Measurements from ENCODE around the gene SEC24C.
A peak's percentile ranks its signal among the peaks of the same experiment; 100 is the strongest.
"Not testable (repeated sequence)": the region's sequence is repeated elsewhere in the genome, so short reads cannot be mapped to it uniquely, and the experiment has no call there.

Gene SEC24C

DNA sequence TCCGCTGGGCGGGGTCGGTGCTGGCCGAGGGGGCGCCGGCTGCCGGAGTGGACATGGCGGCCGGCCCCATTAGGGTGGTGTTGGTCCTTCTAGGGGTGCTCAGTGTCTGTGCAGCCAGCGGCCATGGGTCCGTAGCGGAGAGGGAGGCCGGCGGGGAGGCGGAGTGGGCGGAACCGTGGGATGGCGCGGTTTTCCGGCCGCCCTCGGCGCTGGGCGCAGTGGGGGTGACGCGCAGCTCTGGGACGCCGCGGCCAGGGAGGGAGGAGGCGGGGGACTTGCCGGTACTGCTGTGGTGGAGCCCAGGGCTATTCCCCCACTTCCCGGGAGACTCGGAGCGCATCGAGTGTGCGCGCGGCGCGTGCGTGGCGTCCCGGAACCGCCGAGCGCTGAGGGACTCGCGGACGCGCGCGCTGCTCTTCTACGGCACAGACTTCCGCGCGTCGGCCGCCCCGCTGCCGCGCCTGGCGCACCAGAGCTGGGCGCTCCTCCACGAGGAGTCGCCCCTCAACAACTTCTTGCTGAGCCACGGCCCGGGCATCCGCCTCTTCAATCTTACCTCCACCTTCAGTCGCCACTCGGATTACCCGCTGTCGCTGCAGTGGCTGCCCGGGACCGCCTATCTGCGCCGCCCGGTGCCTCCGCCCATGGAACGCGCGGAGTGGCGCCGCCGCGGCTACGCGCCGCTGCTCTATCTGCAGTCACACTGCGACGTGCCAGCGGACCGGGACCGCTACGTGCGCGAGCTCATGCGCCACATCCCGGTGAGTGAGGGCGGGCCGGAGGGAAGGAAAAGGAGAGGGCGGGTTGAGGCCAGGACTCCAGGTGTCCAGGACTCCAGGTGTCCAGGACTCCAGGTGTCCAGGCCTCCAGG, 28.3 kb downstream of the SEC24C start:
- peak; percentile 90 for DNase-seq

DNA sequence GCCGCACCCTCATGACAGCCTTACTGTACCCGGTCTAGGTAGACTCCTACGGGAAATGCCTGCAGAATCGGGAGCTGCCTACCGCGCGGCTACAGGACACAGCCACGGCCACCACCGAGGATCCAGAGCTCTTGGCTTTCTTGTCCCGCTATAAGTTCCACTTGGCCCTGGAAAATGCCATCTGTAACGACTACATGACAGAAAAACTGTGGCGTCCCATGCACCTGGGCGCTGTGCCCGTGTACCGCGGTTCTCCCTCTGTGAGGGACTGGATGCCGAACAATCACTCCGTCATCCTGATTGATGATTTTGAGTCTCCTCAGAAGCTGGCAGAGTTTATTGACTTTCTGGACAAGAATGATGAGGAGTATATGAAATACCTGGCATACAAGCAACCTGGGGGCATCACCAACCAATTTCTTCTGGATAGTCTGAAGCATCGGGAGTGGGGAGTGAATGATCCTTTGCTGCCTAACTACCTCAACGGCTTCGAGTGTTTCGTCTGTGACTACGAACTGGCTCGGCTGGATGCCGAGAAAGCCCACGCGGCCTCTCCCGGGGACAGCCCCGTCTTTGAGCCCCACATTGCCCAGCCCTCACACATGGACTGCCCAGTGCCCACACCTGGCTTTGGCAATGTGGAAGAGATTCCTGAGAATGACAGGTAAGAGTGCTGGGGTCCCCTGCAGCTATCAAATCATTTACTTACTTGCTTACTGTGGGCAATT, 29.1 kb downstream of the SEC24C start:
- DNase-seq, result no peak

DNA sequence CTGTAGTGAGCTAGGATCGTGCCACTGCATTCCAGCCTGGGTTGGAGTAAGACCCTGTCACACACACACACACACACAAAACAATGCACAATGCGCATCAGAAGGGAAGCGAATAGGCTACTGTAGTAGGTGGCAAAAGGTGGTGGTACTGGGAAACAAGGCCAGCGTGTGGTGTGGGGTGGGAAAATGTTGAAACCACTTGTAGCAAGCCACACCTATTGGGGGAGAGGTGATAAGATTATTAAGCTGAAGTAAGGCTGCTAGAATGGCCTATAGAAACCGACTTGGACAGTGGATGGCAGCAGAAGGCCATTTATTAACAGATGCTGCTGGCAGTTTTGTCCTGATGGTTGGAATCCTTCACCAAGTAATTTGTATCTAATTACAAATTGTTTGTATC, 30.5 kb downstream of the SEC24C start:
- peak; percentile 21 for DNase-seq

DNA sequence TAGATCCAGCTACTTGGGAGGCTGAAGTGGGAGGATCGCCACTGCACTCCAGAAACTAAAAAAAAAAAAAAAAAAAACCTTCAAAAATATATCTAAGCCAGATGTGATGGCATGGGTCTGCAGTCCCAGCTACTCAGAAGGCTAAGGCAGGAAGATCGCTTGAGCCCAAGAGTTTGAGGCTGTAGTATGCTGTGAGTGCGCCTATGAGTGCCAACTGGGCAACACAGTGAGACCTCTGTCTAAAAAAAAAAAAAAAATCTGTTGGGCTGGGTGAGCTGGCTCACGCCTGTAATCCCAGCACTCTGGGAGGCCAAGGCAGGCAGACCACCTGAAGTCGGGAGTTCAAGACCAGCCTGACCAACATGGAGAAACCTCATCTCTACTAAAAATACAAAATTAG, 34.8 kb downstream of the SEC24C start:
- DNase-seq, result no peak

DNA sequence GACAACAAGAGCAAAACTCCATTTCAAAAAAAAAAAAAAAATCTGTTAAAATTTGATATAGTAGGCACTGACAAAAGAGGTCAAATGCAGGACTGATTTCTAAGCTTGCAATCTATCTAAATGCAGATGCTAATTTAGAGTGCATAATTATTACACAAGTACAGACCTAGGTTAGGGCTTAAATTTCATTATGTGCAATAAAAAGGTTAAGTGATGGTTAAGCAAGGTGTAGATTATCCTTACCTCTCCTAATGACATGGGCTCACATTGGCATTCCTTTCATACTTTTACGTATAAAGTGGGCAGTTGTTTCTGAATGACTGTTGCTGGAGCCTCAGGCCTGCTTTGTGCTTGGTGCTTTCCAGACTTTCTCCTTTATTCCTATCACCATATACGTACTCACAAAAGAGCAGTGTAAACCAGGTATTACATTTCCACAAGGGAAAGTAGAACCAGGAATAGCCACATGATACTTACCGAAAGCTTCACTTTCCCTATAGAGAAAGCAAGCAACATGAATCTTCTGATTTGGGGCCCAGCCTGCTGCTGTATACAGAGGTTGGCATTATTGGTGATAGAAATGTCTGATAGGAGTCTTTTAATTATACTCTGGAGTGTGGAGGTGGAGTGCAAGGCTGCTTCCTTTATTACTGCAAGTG, 35.5 kb downstream of the SEC24C start:
- DNase-seq, result no peak

DNA sequence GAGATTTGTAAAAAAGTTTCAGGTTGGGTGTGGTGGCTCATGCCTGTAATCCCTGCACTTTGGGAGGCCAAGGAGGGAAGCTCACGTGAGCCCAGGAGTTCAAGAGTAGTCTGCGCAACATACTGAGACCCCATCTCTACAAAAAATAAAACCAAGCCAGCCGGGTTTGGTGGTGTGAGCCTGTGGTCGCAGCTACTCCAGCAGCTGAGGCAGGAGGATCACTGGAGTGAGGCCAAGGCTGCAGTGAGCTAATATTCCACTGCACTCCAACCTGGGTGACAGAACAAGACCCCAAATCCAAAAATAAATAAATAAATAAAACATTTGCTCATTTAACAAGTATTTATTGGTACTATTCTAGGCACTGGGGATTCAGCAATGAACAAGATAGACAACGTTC, 36.1 kb downstream of the SEC24C start:
- no peak for DNase-seq

DNA sequence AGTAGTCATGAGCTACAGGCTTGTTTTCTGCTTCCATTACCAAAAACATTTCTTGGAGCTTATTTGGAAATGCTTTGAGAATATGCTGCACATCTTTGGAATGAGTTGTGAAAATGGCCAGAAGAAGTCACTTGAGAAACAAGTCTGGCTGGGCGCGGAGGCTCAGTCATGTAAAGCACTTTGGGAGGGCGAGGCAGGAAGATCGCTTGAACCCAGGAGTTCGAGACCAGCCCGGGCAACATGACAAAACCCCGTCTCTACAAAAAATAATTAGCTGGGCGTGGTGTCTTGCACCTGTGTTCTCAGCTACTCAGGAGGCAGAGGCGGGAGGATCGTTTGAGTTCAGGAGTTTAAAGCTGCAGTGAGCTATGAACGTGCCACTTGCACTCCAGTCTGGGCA, 36.8 kb downstream of the SEC24C start:
- DNase-seq, result no peak

DNA sequence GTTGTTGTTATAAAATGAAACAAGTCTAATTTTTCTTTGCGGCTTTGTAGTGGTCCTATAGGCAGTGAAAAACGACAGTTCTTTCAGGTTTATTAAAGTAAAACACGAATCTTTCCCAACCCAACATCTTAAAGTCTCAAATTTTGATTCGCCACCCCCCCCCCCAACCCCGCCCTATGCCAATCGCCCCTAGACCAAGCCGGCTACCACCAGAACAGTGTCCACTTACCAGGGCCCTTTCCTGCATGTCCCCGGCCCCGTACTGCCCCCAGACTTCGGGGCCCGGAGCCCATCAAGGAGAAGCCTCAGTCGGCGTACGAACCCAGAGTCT, 37.3 kb downstream of the SEC24C start:
- no peak for DNase-seq

DNA sequence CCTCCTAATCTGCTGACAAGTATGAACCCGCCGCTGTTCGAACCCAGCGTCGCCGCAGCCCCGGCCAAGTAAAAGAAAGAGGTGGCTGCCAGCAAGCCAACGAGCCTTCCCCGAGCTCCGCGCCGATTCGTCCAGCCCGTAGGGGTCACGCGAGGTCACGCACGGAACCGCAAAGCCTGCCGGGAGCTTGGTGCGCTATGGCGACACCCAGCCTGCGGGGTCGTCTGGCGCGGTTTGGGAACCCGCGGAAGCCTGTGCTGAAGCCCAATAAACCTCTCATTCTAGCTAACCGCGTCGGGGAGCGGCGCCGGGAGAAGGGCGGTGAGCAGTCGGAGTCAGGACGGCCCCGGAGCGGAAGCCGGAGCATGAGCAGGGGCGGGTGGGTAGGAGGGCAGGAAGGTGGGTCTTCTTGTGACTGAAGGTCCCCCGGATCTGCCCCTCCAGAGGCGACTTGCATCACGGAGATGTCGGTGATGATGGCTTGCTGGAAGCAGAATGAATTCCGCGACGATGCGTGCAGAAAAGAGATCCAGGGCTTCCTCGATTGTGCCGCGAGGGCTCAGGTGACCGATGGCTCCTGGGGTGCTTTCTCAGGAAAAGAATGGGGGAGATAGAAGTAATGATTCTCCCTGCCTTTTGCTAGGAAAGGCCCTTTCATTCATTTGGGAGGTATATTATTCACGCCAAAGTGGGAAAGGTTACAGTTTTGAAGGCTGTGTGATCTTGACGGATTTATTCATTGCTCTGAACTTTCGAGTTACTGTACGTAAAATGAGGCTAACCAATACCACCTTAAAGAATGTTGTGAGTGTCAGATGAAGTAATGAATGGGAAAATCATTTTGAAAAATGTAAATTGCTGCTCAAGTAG, 37.9 kb downstream of the SEC24C start, which contains the start of gene CHCHD1:
CHCHD1 (plus strand) TSS at position 170 of the 870 bp plus-strand sequence; CDS start at position 198, 28 bp downstream.
- DNase-seq, result peak; percentile 90

DNA sequence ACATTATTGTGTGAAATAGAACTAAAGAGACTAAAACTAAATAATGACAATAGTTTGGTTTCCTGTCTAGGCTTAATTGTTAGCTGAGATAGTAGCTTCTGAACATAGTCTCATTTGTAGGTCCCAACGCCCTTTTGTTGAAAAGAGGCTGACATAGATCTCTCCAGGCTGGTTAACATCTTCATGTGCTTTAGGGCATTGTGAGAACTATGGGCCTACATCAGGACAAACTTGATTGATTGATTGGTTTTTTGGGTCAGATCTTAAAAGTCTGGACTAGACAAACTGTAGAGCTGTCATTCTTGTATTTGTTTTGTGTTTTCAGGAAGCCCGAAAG, 38.5 kb downstream of the SEC24C start:
- DNase-seq, result no peak

DNA sequence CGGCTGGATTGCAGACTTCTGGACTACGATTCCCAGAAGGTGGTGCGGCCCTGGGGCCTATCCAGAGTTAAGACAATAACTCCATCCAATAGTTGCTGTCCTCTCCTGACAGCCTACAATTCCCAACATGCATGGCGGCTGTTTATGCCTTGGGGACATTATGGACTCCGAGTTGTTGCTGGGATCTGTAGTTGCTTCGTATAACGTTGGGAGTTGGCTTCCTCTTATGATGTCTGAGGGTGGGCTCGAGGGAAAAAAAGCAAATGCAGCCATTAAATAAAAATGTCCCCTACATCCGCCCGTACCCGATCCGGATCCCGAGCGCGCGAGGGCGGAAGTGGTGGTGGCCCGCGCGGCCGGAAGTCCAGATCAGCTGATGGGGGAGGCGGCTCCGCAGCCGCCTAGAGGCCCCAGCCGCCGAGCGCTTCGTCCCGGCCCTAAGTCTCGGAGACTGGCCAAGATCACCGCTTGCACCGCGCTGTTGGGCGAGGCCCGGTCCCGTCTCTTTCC, 41.1 kb downstream of the SEC24C start, which contains the start of gene ZSWIM8:
ZSWIM8 (plus strand) TSS at position 396 of the 510 bp plus-strand sequence. CDS start 273 bp downstream, outside the sequence.
- DNase-seq, result peak; percentile 92

DNA sequence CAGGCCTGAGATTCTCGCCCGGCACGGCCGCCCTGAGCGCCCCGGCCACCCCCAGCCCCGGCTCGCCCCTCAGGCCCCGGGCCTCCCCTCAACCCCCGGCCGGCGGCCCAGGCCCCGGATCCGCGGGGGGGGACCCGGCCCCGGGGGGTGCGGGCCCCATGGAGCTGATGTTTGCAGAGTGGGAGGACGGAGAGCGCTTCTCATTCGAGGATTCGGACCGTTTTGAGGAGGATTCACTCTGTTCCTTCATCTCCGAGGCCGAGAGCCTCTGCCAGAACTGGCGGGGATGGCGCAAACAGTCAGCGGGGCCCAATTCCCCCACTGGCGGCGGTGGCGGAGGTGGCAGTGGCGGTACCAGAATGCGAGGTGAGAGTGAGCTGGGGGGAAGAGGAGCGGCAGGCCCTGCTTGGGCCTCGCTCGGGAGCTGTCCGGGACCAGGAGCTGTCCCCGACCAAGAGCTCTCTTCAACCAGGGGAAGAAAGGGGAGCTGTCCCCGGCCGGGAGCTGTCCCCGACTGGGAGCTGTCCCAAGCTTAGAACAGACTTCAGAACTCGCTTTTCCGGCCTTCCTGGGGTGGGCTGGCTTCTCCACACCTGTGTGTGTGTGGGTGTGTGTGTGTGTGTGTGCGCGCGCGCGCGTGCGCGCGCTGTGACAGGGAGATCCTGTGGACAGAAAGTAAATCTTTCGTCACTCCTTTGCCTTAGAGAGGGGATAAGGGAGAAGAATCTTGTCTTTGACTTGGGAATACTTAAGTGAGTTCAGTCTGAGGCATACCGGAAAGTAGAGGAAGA, 41.7 kb downstream of the SEC24C start:
- peak; percentile 27 for DNase-seq

DNA sequence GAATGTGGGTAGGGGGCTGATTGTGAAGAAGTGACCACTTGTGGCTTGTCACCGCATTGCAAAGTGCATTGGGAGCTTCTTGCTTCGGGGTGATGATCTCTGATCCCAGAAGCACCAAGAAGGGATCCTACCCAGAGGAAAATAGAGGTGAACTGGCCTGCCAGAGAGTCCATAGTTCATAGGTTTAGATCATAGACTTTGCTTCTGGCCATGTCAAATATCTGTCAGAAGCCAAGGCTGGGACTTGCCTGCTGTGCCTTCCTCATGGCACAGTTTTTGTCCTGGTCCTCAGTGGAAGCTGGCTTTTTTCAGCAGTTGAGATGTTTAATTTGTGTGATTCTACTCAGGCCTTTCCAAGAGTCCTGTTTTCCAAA, 42.3 kb downstream of the SEC24C start:
- no peak for DNase-seq

DNA sequence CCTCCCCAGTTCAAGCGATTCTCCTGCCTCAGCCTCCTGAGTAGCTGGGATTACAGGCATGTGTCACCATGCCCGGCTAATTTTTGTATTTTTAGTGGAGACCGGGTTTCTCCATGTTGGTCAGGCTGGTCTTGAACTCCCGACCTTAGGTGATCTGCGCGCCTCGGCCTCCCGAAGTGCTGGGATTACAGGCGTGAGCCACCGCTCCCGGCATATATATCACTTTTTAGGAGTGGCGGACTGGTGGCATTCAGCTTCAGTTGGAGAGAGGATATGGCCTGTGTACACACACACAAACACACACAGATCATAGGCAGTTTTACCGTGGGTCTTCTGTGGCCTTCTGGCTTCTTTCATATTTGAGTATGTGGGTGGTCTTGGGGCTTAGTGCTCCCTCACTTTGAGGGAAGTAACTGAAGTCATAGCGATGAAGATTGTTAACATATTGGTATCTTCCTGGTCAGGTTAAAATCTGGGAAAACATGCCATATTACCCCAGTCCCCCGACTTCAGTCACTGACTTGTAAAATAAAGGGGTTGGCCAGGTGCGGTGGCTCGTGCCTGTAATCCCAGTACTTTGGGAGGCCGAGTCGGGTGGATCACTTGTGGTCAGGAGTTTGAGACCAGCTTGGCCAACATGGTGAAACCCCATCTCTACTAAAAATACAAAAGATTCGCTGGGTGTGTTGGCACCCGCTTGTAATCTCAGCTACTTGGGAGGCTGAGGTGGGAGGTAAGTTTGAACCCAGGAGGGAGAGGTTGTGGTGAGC, 43.0 kb downstream of the SEC24C start:
- not testable (repeated sequence) for DNase-seq

DNA sequence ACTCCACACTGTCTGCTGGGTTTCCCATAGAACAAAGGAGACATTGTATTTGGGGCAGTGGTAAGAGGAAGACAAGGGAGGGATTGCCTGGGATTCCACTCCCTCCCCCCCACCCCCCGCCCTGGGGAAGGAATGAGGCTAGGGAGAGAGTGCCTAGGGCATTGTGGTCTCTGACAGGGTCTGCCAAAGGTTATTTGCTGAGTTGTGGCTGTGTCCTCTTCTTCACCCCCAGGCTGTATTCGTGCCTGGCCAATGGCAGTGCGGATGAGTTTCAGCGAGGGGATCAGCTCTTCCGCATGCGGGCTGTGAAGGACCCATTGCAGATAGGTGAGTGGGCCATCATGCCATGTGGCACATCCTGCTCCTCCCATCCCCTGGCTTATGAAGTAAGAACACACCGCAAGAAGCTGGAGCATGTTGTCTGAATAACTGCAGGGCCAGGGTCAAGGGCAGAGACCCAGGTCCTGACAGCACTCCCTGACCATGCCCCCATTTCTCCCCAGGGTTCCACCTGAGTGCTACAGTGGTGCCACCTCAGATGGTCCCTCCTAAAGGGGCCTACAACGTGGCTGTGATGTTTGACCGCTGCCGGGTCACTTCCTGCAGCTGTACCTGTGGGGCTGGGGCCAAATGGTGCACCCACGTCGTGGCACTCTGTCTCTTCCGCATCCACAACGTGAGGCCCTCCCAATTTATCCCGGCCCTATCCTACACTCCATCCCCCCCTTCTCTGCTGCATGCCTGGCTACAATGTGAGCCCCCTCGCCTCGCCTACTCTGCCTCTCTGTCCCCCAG, 44.9 kb downstream of the SEC24C start:
- DNase-seq, result no peak

DNA sequence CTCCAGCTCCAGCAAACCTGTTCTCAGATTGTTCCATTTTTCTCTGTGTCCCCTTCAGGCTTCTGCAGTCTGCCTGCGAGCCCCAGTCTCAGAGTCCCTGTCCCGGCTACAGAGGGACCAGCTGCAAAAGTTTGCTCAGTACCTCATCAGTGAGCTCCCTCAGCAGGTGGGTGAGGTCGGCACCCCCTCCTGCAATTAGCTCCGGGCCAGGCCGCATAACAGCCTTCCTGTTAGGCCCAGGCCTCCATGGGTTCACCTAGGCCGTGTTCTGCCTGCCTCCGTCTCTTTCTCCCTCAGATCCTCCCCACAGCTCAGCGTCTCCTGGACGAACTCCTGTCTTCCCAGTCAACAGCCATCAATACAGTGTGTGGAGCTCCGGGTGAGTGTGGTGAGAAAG, 45.5 kb downstream of the SEC24C start:
- DNase-seq, result no peak

DNA sequence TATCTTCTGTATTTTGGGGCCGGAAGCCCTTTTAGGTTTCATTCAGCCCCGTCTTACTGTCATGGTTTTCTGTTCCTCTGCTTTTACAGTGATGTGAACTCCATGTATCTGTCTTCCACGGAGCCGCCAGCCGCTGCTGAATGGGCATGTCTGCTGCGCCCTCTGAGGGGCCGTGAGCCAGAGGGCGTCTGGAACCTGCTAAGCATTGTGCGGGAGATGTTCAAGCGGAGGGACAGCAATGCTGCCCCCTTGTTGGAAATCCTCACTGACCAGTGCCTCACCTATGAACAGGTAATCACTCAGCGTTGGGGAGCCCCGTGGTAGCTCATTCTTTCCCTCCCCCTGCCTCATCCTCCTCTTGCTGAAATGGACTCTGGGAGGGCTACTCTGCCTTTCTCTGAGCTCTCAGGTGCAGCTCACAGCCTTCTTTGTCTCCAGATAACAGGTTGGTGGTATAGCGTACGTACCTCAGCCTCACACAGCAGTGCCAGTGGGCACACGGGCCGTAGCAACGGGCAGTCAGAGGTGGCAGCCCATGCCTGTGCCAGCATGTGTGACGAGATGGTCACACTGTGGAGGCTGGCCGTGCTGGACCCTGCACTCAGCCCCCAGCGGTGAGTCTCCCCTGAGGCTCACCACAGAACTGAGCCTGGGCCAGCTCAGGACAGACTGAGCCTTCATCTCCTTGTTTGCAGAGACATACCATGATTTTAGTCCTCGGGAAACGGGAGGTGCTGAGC, 46.9 kb downstream of the SEC24C start:
- no peak for DNase-seq

DNA sequence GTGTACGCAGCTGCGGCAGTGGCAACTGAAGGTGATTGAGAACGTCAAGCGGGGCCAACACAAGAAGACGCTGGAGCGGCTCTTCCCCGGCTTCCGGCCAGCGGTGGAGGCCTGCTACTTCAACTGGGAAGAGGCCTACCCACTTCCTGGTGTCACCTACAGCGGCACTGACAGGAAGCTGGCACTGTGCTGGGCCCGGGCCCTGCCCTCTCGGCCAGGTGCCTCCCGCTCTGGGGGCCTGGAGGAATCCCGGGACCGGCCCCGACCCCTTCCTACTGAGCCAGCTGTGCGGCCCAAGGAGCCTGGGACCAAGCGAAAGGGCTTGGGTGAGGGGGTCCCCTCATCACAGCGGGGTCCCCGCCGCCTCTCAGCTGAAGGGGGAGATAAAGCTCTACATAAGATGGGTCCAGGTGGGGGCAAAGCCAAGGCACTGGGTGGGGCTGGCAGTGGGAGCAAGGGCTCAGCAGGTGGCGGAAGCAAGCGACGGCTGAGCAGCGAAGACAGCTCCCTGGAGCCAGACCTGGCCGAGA, 47.8 kb downstream of the SEC24C start:
- DNase-seq, result no peak

DNA sequence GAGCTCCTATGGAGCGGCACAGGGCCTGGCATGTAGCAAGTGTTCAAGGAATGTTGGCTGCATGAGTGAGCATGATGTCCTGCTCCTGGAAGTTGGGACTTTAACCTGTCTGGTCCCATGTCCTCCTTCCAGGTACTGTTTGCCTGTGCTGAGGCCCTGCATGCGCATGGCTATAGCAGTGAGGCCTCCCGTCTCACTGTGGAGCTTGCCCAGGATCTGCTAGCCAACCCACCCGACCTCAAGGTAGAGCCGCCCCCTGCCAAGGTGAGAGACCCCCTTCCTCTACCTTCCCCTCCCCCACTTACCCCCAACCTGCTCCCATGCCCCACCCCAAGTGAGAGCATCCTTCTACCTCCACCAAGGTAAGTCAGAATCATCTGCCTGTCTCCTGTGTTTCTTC, 49.3 kb downstream of the SEC24C start:
- DNase-seq, result no peak

Data from suppressor macrophage treated with lipopolysaccharide for 4 hours (primary cell).